Ishikawa (cell line): Measurements from ENCODE around the gene MUC5B.

Experiments
- CEBPB ChIP-seq: IDR thresholded peaks from 2 replicates; pipeline ENCODE4 v1.6.1; 2012
- CREB1 ChIP-seq: IDR thresholded peaks from 2 replicates; pipeline ENCODE4 v1.6.1; 2012; ENCODE audit warnings: low read depth
- EGR1 ChIP-seq: IDR thresholded peaks from 2 replicates; pipeline ENCODE4 v1.6.1; 2012
- EP300 ChIP-seq: IDR thresholded peaks from 2 replicates; pipeline ENCODE4 v1.6.1; 2012; ENCODE audit warnings: borderline replicate concordance
- FOXM1 ChIP-seq: IDR thresholded peaks from 2 replicates; pipeline ENCODE4 v1.6.1; 2012; ENCODE audit warnings: low read depth, borderline replicate concordance
- NFIC ChIP-seq: IDR thresholded peaks from 2 replicates; pipeline ENCODE4 v1.6.1; 2012
- RAD21 ChIP-seq: IDR thresholded peaks from 2 replicates; pipeline ENCODE4 v1.6.1; 2012; ENCODE audit warnings: low read depth
- REST ChIP-seq: IDR thresholded peaks from 2 replicates; pipeline ENCODE4 v1.6.1; 2012; ENCODE audit warnings: low read depth, mild to moderate bottlenecking
- TAF1 ChIP-seq: IDR thresholded peaks from 2 replicates; pipeline ENCODE4 v1.6.1; 2012; ENCODE audit warnings: low read depth, mild to moderate bottlenecking
- TCF12 ChIP-seq: IDR thresholded peaks from 2 replicates; pipeline ENCODE4 v1.6.1; 2012; ENCODE audit warnings: low read depth
- TEAD4 ChIP-seq: IDR thresholded peaks from 2 replicates; pipeline ENCODE4 v1.6.1; 2012
- YY1 ChIP-seq: IDR thresholded peaks from 2 replicates; pipeline ENCODE4 v1.6.1; 2012; ENCODE audit warnings: low read depth
- ZBTB7A ChIP-seq: IDR thresholded peaks from 2 replicates; pipeline ENCODE4 v1.6.1; 2012; ENCODE audit warnings: low read depth
- TF ChIP-seq, protein P1 (sequence below): IDR thresholded peaks from 2 replicates; pipeline ENCODE4 v1.6.1; 2012
- TF ChIP-seq, protein P2 (sequence below): IDR thresholded peaks from 2 replicates; pipeline ENCODE4 v1.6.1; 2012

MUC5B gene

GRCh38 chr11:1219834-1220815 lies 2.7 kb upstream of the MUC5B start:
- TF ChIP-seq CEBPB (0 out of 2 replicates have a peak, but pooled peaks have one; percentile 4), CREB1 (no peak), RAD21 (no peak), ZBTB7A (peak; percentile 80; the same call in 1 of the 2 replicates), TAF1 (no peak), TEAD4 (no peak), TCF12 (peak; percentile 62; the same call in 1 of the 2 replicates), EP300 (peak; percentile 41; the same call in 1 of the 2 replicates), NFIC (peak; percentile 59), FOXM1 (0 out of 2 replicates have a peak, but pooled peaks have one; percentile 38), REST (no peak), YY1 (no peak)
- TF ChIP-seq, protein P1, sequence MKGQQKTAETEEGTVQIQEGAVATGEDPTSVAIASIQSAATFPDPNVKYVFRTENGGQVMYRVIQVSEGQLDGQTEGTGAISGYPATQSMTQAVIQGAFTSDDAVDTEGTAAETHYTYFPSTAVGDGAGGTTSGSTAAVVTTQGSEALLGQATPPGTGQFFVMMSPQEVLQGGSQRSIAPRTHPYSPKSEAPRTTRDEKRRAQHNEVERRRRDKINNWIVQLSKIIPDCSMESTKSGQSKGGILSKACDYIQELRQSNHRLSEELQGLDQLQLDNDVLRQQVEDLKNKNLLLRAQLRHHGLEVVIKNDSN, result no peak
- TF ChIP-seq, protein P2, sequence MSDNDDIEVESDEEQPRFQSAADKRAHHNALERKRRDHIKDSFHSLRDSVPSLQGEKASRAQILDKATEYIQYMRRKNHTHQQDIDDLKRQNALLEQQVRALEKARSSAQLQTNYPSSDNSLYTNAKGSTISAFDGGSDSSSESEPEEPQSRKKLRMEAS, result 0 out of 2 replicates have a peak, but pooled peaks have one; percentile 25

DNA sequence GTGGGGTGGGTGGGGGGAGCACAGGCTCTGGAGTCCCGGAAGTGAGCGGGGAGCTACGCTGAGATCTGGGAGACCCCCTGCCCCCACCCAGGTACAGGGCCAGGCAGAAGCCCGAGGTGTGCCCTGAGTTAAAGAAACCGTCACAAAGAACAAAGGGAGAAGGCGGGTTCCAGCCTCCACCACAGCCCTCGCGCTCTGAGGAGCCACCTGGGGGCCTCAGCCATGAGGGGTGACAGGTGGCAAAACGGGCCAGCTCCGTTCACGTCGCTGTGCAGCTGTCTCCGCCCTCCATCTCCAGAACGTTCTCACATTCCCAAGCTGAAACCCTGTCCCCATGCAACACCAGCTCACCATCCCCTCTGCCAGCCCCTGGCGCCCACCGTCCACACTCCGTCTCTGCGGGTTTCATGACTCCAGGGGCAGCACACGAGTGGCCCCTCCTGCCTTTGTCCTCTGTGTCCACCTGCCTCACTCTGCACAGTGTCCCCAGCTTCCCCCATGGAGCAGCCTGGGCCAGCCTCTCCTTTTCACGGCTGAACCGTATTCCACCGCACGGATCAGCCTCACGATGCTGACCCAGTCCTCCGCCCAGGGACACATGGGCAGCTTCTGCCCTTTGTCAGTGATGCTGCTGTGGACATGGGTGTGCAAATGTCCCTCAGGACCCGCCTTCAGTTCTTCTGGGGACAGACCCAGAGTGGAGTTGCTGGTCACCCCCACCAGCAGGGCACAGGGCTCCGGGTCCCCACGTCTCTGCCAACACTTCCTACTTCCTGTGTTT lies 1.7 kb upstream of the MUC5B start:
- TF ChIP-seq TCF12 (no peak), FOXM1 (no peak), ZBTB7A (no peak), CREB1 (no peak), TEAD4 (no peak), EGR1 (no peak), TAF1 (no peak), REST (no peak), NFIC (no peak), EP300 (no peak), CEBPB (no peak), YY1 (no peak), RAD21 (no peak)
- TF ChIP-seq, protein P2, result no peak
- TF ChIP-seq, protein P1, result no peak

DNA sequence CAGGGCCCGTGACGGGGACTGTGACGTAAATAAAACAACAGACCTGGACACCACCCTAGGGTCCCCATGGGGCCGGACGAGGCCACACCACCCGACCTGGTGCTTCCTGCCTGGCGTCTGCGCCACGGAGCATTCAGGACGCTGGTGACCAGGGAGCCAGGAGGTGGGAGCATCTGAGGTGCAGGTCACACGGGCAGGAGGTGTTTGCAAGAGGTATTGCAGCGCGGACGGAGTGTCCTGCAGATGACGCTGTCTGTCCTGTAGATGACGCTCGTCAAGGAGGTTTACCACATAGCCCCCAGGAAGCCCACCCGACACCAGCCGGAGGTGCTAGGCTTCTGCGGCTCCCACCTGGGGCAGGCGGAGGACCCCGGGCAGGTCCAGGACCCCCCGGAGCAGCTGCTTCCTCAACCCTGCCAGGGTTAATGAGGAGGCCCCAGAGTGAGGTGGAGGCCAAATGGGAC lies 986 bp upstream of the MUC5B start:
- TF ChIP-seq REST, result no peak
- TF ChIP-seq, protein P2, result no peak
- TF ChIP-seq TCF12, result no peak
- no peak for TF ChIP-seq EGR1
- TF ChIP-seq CEBPB, result no peak
- TF ChIP-seq ZBTB7A, result no peak
- TF ChIP-seq EP300, result no peak
- no peak for TF ChIP-seq CREB1
